Gastroesophageal sphincter (tissue), 4 donors: ENCODE data around the gene TMEM154. TPM values are rescaled to one million over a fixed set of nuclear protein-coding genes. Genes with fewer than 3 reads are reported as not detected.
"Not testable (repeated sequence)": the region's sequence is repeated elsewhere in the genome, so short reads cannot be mapped to it uniquely, and the experiment has no call there.

Experiments used
- ATAC-seq: fragments of 150-250 bp; one replicate; pipeline ENCODE4 v1.9.1; 2016; ENCODE audit warnings: mild to moderate bottlenecking, moderate library complexity
- H3K27ac ChIP-seq, 4 donors: fragments of 200-600 bp; sonication (generic) in 3 of 4; 1 replicate in 3 of 4; 2 replicates in 1 of 4; pipeline ENCODE4 v1.5.1; 2016 to 2019
- H3K27me3 ChIP-seq: fragments of 200-600 bp; sonication (generic); one replicate; pipeline ENCODE4 v1.5.1; 2019
- H3K36me3 ChIP-seq, 2 donors: fragments of 200-600 bp; sonication (generic); one replicate each; pipeline ENCODE4 v1.5.1; 2019; ENCODE audit warnings: control low read depth in 1 of 2
- H3K4me1 ChIP-seq, 3 donors: fragments of 200-600 bp; sonication (generic); 1 replicate in 2 of 3; 2 replicates in 1 of 3; pipeline ENCODE4 v1.5.1; 2016 to 2019; ENCODE audit warnings: control low read depth in 2 of 3
- H3K4me3 ChIP-seq, 2 donors: fragments of 200-600 bp; sonication (generic); one replicate each; pipeline ENCODE4 v1.5.1; 2019; ENCODE audit warnings: mild to moderate bottlenecking in 1 of 2, moderate library complexity in 1 of 2
- H3K9me3 ChIP-seq, 3 donors: fragments of 200-600 bp; sonication (generic); one replicate each; pipeline ENCODE4 v1.5.1; 2017 to 2019; ENCODE audit warnings: control low read depth in 2 of 3
- CTCF ChIP-seq, 4 experiments: fragments of 200-600 bp in 2 of 4; fragments of 450-650 bp in 2 of 4; sonication (generic) in 1 of 4; IDR thresholded peaks; one replicate each; pipeline ENCODE4 v1.5.1; 2017 to 2019; ENCODE audit warnings: antibody characterized with exemption in 4 of 4, mild to moderate bottlenecking in 2 of 4, moderate library complexity in 2 of 4
- EP300 ChIP-seq: sonication (generic); formaldehyde crosslinking; IDR thresholded peaks from one replicate; pipeline ENCODE4 v1.6.1; 2017; ENCODE audit warnings: antibody characterized with exemption, mild to moderate bottlenecking
- POLR2A ChIP-seq, 2 donors: fragments of 450-650 bp; IDR thresholded peaks; one replicate each; pipeline ENCODE4 v1.6.1; 2017; ENCODE audit warnings: antibody characterized with exemption in 2 of 2, mild to moderate bottlenecking in 2 of 2, moderate library complexity in 1 of 2
- POLR2AphosphoS5 ChIP-seq: sonication (generic); formaldehyde crosslinking; IDR thresholded peaks from one replicate; pipeline ENCODE4 v1.6.1; 2017; ENCODE audit warnings: antibody characterized with exemption
- WGBS, 2 donors: methylation state at CpG; one replicate each; pipeline ENCODE4 v1.1.5; 2018; ENCODE audit warnings: low coverage in 1 of 2; 5-methylcytosine and 5-hydroxymethylcytosine counted together
- total RNA-seq, 4 donors: library from RNA; depleted of rRNA; stranded (reverse); fragments of >200 nt; gene quantifications; one replicate each; pipeline ENCODE4 v1.1.0, GENCODE V29; 2016

Gene TMEM154
- total RNA-seq, 4 donors from 2014 or later: 0.77 to 13.6 (median 3.8) TPM

- Histone ChIP-seq H3K27ac (no peak overlapping the region), H3K4me1 (no peaks in the 10 kb centered on the region), H3K4me3 (no peak overlapping the region), H3K27me3 (peaks cover 10% of the 10 kb centered on the region), H3K36me3 (no peaks in the 10 kb centered on the region), H3K9me3 (no peaks in the 10 kb centered on the region)
- no peak for ATAC-seq
- no peak for TF ChIP-seq POLR2AphosphoS5
- TF ChIP-seq EP300: no peak
- no peak for TF ChIP-seq CTCF (IDR thresholded peaks at IDR 0.05)
- no peak for TF ChIP-seq POLR2A (IDR thresholded peaks at IDR 0.05)
- WGBS, 2 donors: 81 to 83% methylated on average over 1 to 7 of the region's 7 CpGs
Measured at GRCh38 chr4:152665691-152666395, 14.0 kb downstream of the TMEM154 start.

GRCh38 chr4:152664067-152664378, 15.8 kb downstream of the TMEM154 start:
- WGBS, 2 donors: 73 to 77% methylated on average over 3 to 5 of the region's 5 CpGs

GRCh38 chr4:152663203-152664066, 16.4 kb downstream of the TMEM154 start:
- Histone ChIP-seq H3K4me1 (no peaks in the 10 kb centered on the region), H3K9me3 (peaks cover 0 to 4% (median 0%) of the 10 kb centered on the region in 3 donors), H3K36me3 (no peaks in the 10 kb centered on the region), H3K4me3 (no peak overlapping the region), H3K27me3 (no peaks in the 10 kb centered on the region), H3K27ac (no peak overlapping the region)
- no peak for ATAC-seq
- 82% methylated on average over 4 to 6 of the region's 6 CpGs for WGBS, 2 donors
- TF ChIP-seq POLR2A (IDR thresholded peaks at IDR 0.05): no peak
- no peak for TF ChIP-seq CTCF (IDR thresholded peaks at IDR 0.05)
- no peak for TF ChIP-seq EP300
- TF ChIP-seq POLR2AphosphoS5: no peak

More at GRCh38 chr4:152664067-152664378, 15.8 kb downstream of the TMEM154 start:
- ATAC-seq, H3K36me3 ChIP-seq, H3K4me3 ChIP-seq, H3K27me3 ChIP-seq, H3K27ac ChIP-seq, H3K9me3 ChIP-seq, H3K4me1 ChIP-seq: not testable (repeated sequence)

GRCh38 chr4:152661649-152662048, 18.1 kb downstream of the TMEM154 start:
- WGBS, 2 donors: 65 to 83% methylated on average over 1 to 2 of the region's 2 CpGs
- no peak for ATAC-seq
- Histone ChIP-seq H3K36me3 (no peaks in the 10 kb centered on the region), H3K9me3 (peaks cover 0 to 21% (median 0%) of the 10 kb centered on the region in 3 donors), H3K4me3 (no peak overlapping the region), H3K27me3 (no peaks in the 10 kb centered on the region), H3K27ac (no peak overlapping the region), H3K4me1 (no peaks in the 10 kb centered on the region)
- TF ChIP-seq POLR2AphosphoS5: no peak

GRCh38 chr4:152660526-152660925, 19.3 kb downstream of the TMEM154 start:
- TF ChIP-seq POLR2AphosphoS5 (no peak), CTCF (IDR thresholded peaks at IDR 0.05) (no peak), EP300 (no peak), POLR2A (IDR thresholded peaks at IDR 0.05) (no peak)
- WGBS, 2 donors: 33 to 63% methylated on average over 1 to 2 of the region's 5 CpGs
- Histone ChIP-seq H3K9me3 (peaks cover 0 to 27% (median 0%) of the 10 kb centered on the region in 3 donors), H3K4me3 (no peak overlapping the region), H3K27ac (no peak overlapping the region), H3K36me3 (no peaks in the 10 kb centered on the region), H3K4me1 (no peaks in the 10 kb centered on the region), H3K27me3 (no peaks in the 10 kb centered on the region)
- no peak for ATAC-seq

- no peak for TF ChIP-seq POLR2A (IDR thresholded peaks at IDR 0.05)
- TF ChIP-seq POLR2AphosphoS5: no peak
- no peak for TF ChIP-seq CTCF (IDR thresholded peaks at IDR 0.05)
- TF ChIP-seq EP300: no peak
- Histone ChIP-seq H3K4me3 (no peak overlapping the region), H3K27me3 (no peaks in the 10 kb centered on the region), H3K36me3 (no peaks in the 10 kb centered on the region), H3K4me1 (no peaks in the 10 kb centered on the region), H3K27ac (no peak overlapping the region), H3K9me3 (peaks cover 0 to 27% (median 0%) of the 10 kb centered on the region in 3 donors)
- WGBS, 2 donors: 80 to 88% methylated on average over 4 of the region's 4 CpGs
- no peak for ATAC-seq
Measured at GRCh38 chr4:152659806-152660205, 20.0 kb downstream of the TMEM154 start.
